Daoy (cell line): Measurements from ENCODE around the gene SCCPDH. TPM values are rescaled to one million over a fixed set of nuclear protein-coding genes. Genes with fewer than 3 reads are reported as not detected.

Experiments used
- DNase-seq: peaks from one replicate; pipeline ENCODE4 v3.0.0-alpha.2; 2015; ENCODE audit warnings: low read depth
- total RNA-seq: library from RNA; depleted of rRNA; stranded (reverse); fragments of >200 nt; shearing (Covaris generic); gene quantifications from 2 replicates; pipeline ENCODE4 v1.2.3, GENCODE V29; 2014

The SCCPDH gene
- total RNA-seq, 1 experiment from 2014 or later, result 65.0 TPM

DNA sequence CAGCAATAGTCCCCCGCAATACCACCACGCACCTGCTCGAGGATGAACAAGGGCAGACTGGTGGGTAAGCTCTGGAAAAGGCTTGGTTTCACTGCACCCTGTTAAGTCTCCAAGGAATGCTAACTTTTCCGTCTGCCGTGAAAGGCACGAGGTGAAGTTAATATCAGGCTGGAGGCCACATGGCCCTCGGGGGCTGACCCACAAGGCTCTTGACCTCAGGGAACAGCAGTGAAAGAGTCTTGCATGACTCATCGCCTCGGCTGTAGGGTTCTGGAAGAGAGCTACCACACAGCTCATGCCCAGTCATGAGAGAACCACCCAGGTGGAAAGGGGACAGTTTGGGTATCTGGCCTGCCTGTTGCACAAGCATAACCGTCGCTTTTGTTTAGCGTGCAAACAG, 24.7 kb downstream of the SCCPDH start:
- DNase-seq, result peak; percentile 39

- no peak for DNase-seq
Observed at GRCh38 chr1:246750752-246751151, 26.5 kb downstream of the SCCPDH start.

DNA sequence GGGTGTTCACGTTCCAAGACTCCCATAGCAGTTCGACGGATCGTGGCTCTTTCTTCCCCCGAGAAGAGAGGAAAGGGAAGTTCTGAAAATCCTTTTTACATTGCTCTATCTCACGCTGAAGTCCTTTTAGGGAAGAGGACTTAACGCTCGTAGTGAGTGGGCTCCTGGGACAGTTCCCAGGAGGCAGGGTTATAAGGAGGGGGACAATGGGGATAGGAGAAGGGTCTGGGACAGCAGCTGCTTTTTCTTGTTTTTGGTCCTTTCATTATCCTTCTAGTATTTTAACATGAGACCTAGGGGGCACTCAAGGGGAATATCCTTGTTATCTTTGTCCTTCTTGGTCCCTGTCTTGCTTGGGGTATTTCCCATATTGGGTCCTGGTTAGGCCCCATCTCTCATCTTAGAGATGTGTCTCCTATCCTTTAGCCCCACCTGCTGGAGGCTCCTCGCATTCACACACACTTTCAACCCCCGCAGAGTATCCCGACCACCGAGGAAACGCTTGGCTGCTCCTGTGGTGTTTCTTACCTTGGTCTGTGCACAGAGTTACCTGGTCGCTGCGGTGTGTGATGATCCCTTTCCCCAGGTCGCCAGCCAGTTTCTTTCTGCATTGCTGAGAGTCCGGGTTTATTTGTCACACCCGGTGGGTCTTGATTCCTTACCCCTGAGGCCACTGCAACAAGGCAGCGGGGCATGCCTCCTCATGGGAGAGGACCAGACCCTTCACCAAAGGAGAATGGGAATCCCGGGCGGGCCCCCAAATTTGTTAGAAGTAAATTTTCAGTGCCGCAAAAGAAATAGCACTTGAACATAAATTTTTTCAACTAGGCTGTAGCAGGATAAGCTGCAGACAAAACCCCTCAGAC, 29.7 kb downstream of the SCCPDH start:
- peak; percentile 53 for DNase-seq

- DNase-seq, result no peak
Observed at GRCh38 chr1:246755419-246755818, 31.2 kb downstream of the SCCPDH start.

DNA sequence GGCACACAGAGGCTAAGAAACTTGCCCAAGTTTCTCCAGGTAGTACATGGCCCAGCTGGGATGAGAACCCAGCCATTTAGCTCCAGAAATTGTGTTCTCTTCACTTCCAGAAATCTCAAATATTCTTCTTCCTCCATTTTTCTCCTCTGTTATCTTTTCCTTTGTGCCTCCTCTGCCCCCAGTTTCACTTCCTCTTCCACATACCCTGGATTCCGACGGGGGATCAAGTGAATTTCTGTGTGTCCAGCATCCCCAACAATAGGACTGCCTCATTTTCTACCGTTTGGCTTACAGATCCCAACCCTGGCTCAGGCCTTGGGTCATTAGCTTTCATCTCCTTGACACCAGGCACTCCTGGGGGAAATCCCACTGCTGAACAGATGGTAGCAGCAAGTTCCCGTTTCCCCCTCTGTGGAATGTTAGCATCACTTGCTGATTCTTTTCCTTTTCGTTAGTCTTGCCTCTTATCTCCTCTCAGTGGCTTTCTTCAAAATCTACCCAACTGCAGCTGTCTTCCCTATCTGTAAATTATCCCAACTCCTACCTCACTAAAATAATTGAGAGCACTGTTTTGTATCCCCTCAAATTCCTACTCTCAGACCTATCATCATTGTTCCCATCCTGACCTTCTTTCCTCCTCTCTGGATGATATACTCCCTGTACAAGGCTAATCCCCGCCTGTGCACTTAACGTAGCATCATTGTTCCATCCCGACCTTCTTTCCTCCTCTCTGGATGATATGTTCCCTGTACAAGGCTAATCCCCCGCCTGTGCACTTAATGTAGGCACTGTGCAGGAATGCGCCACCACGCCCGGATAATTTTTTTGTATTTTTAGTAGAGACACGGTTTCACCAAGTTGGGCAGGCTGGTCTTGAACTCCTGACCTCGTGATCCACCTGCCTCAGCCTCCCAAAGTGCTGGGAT, 36.5 kb downstream of the SCCPDH start:
- DNase-seq, result no peak

DNA sequence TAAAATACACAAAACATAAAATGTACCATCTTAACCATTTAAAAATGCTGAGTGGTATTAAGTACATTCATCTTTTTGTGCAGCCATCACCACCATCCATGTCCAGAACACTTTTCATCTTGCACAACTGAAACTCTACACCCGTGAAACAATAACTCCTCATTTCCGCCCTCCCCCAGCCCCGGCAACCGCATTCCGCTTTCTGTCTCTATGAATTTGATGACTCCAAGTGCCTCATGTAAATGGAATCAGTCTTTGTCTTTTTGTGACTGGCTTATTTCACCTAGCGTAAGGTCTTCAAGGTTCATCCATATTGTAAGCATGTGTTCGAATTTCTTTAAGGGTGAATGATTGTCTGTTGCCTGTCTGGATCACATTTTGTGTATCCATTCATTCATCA, 37.2 kb downstream of the SCCPDH start:
- peak; percentile 26 for DNase-seq

DNA sequence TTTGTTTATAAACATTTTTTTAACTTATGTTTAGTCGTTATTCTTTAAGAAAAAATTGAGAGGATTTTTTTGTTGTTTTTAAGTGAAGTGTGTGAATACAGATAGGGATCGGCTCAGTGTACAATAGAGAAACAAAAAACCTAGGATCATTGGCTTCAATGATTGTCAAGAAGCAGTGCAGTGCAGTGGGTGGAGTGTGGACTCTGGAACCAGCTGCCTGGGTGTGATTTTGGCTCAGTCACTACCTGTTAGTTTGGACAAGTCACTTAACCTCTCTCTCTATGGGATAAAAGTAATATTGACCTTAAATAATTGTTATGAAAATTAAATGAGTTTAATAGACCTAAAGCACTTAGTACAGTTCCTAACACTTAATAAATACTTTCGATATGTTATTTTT, 41.3 kb downstream of the SCCPDH start:
- no peak for DNase-seq

- DNase-seq, result no peak
Observed at GRCh38 chr1:246768403-246769020, 44.3 kb downstream of the SCCPDH start.

- DNase-seq, result no peak
Observed at GRCh38 chr1:246769306-246769705, 45.1 kb downstream of the SCCPDH start.

- no peak for DNase-seq
Observed at GRCh38 chr1:246771366-246771765, 47.2 kb downstream of the SCCPDH start.

GRCh38 chr1:246772686-246773085, 48.5 kb downstream of the SCCPDH start:
- DNase-seq, result no peak

DNA sequence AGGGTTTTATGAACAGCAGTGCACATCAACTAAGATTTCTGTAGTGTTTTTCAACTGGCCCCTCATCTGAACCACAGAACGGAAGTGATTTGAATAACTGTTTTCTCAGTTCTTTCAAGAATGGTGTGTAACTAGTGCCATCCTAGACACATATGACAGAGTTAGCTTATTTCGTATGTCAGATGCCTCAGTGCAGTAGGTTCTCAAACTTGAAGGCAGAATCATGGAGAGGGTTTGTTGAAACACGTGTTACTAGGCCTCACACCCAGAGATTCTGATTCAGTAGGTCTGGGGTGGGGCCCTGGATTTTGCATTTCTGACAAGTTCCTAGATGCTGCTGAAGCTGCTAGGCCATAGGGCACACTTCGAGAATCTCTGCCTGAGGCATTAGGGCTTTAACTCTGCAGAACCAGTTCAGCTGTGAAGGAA, 49.0 kb downstream of the SCCPDH start:
- no peak for DNase-seq

GRCh38 chr1:246775531-246776385, 51.5 kb downstream of the SCCPDH start:
- DNase-seq, result no peak

- DNase-seq, result no peak
Observed at GRCh38 chr1:246776923-246777322, 52.7 kb downstream of the SCCPDH start.

GRCh38 chr1:246778663-246779062, 54.5 kb downstream of the SCCPDH start:
- DNase-seq, result no peak

DNA sequence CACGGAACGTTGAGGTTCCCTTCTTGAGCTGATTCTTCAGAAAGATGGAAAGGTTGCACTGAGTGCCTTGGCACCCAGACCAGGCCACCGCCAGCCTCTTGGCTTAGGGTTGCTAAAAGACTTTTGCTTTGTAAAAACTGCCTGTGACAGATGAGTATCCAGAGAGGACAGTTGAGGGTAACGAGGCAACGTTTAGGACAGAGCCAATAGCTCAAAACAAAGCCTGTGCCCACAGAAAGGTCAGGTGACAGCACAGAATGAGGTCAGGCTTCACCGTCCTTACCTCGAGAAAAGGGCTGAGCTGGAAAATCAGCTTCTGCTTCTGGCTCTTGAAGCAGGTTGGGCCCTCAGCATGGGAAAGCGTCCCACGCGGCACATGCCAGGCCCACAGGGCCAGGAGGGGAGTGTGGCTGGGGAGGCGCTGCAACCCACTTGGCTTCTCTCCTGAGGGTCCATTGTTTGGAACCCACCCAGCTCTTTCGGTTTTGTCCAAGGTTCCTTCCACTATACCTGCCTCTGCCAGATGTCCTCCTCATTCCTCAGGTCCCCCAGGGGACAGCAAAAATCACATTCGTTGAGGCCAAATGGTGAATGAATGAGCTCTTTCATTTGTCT, 55.5 kb downstream of the SCCPDH start:
- no peak for DNase-seq

DNA sequence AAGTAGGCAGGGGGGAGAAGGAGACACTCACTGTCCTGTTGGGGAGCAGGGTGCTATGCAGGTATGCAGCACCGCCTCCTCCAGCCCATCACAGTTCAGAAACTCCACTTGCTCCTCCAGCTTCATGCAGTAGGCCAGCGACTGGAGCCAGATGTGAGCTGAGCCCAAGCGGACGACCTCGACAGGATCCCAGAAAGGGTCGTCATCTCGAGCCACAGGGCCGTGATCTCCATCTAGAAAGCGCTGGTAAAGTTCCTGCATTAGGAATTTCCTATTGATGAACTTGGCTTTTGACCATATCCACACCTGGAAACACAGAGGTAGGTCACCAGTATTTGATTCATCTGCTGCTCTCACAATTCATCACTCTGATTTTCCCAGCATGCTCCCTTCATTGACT, 56.1 kb downstream of the SCCPDH start:
- DNase-seq, result no peak

DNA sequence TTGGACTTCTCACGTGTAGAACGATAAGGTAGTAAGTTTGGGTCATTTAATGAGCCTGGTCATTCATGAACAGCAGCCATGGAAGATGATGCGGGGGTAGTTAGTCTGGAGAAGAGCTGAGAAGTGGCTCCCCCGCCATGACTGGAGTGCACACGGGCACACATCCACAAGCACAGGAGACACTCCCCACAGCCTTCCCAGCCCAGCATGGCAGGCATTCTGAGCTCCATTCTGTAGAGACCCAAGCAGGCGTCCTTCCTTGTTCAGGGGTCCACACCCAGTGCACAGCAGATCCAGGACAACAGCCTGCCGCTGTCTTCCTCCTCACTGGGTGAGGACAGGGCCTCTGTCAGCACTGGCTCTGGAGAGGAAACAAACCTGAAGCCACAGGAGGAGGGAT, 57.0 kb downstream of the SCCPDH start:
- DNase-seq, result no peak

GRCh38 chr1:246782120-246782900, 58.1 kb downstream of the SCCPDH start:
- DNase-seq, result peak; percentile 93
